ENCODE measurements around the gene RCN2.
A peak's percentile ranks its signal among the peaks of the same experiment; 100 is the strongest.
"Not testable (repeated sequence)": the region's sequence is repeated elsewhere in the genome, so short reads cannot be mapped to it uniquely, and the experiment has no call there.

RCN2 gene

DNA sequence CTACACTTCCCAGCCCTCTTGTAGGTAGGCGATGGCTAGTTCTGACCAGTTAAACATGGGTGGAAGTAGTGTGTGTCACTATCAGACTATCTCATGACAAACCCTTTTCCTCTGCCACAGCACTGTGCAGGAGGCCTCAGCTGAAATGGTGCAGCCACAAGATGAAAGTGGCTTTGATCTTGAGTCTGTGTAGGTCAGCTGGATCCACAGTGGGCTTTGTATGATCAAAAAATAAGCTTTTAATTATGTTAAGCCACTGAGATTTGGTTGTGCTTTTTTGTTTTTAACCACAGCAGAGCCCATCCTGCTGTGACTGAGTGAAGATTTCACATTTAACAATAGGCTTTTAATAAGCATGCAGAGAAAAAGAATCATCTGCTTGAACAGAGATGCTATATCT is 19.7 kb downstream of the RCN2 start:
- Mint-ChIP-seq H3K27ac (no peak overlapping the region), H3K36me3 (ENCODE audit: low read depth) (peaks cover 37% of the 10 kb centered on the region), H3K4me1 (ENCODE audit: low read depth) (peaks cover 20% of the 10 kb centered on the region), H3K27me3 (no peaks in the 10 kb centered on the region), H3K9me3 (no peaks in the 10 kb centered on the region), H3K4me3 (no peak overlapping the region)

DNA sequence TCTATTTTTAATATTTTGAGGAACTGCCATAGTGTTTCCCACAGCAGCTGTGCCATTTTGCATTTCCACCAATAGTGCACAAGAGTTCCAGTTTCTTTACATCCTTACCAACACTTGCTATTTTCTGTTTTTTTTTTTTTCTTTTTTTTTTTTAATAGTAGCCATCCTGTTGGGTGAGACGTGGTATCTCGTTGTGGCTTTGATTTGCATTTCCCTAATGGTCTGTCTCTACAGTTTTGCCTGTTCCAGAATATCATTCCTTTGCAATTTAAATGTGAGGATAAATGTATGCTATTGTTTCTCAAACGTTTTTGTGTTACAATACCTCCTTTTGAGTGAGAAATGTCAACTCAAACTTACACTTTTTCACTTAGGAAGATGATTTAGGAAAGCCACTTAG is 22.4 kb downstream of the RCN2 start:
- Mint-ChIP-seq H3K4me1 (ENCODE audit: low read depth) (peaks cover 8% of the 10 kb centered on the region), H3K27ac (no peak overlapping the region), H3K36me3 (ENCODE audit: low read depth) (peaks cover 16% of the 10 kb centered on the region), H3K27me3 (no peaks in the 10 kb centered on the region), H3K9me3 (no peaks in the 10 kb centered on the region), H3K4me3 (no peak overlapping the region)

DNA sequence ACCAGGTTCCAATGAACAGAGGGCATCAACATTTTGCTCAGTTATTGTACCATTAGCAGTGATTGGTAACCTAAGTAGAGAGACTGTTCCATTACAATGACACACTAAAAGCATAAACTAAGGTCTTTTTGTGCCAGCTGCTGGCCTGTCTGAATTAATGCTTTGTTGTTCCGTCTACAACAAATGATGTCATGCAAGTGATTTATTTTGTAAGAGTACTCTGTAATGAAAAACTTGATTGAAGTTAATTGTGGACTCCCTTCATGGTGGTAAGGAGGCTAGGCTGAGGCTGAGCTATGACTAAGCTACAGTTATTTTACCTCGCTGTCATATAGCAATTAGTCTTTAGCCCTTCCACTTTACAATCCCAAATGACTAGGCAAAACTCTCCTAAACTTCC is 23.2 kb downstream of the RCN2 start:
- Mint-ChIP-seq H3K4me3 (no peak overlapping the region), H3K36me3 (ENCODE audit: low read depth) (peaks cover 11% of the 10 kb centered on the region), H3K27ac (no peak overlapping the region), H3K9me3 (no peaks in the 10 kb centered on the region), H3K27me3 (no peaks in the 10 kb centered on the region), H3K4me1 (ENCODE audit: low read depth) (peaks cover 8% of the 10 kb centered on the region)

DNA sequence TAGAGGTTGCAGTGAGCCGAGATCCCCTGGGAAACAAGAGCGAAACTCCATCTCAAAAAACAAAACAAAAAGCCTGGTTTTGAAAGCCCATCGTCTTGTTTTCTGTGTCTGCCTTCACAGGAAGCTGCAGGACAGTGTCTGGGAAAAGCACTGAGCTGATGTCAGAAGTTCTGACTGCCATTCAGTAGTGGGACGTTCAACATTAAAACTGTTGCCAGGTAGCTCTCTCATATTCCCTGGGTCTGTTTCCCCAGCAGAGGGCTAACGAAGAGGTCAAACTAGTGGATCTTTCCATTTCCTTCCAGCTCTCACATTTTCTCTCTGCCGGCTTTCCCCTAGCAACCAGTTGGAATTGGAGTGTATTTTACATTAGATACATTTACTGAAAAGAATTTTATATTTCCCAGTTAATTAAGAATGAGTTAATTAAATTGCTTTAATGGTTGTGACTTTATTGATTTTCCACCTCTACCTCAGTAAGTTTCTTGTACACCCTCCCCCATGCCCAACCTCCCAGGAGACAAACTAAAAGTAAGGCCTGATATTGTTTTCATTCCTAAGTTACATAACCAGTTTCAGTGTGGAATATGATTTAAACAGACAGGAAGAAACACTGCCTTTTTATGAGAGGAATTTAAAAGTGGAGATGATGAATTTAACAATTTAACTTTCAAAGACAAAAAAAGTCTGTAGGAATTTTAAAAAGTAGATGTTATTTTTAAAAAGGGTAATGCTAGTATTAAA is 29.9 kb downstream of the RCN2 start:
- Mint-ChIP-seq H3K27me3 (peaks cover 12% of the 10 kb centered on the region), H3K9me3 (no peaks in the 10 kb centered on the region), H3K4me1 (ENCODE audit: low read depth) (no peaks in the 10 kb centered on the region), H3K4me3 (no peak overlapping the region), H3K36me3 (ENCODE audit: low read depth) (no peaks in the 10 kb centered on the region), H3K27ac (no peak overlapping the region)

DNA sequence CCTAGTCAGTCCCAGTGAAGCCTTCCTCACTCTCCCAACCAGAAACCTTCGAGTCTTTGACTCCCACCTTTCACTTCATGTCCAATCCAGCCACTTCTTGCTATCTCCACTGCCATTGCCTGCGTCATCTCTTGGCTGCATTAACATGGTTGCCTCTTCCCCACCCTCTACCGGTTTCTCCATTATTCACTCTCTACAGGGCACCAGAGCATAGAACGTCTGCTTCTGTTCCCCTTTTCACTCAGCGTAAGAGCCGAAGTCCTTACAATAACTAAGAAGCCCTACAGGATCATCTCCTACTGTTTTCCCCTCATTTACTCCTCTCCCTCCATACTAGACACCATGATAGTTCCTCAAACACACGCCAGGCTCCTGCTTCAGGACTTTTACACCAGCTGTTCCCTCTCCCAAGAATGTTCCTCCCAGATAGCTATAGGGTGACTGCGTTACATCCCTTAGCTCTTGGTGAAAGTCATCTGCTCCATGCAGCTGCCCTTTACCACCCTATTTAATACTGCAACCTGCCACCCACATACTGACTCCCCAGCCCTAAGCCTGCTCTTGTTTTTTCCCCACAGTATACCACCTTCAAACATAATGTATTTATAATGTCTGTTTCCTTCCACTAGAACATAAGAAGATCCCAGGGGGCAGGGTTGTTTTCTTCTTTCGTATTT is 30.9 kb downstream of the RCN2 start:
- no peaks in the 10 kb centered on the region for H3K4me1 Mint-ChIP-seq (ENCODE audit: low read depth)
- peaks cover 14% of the 10 kb centered on the region for H3K27me3 Mint-ChIP-seq
- H3K9me3 Mint-ChIP-seq, result no peaks in the 10 kb centered on the region
- H3K36me3 Mint-ChIP-seq (ENCODE audit: low read depth), result no peaks in the 10 kb centered on the region
- H3K4me3 Mint-ChIP-seq, result no peak overlapping the region
- no peak overlapping the region for H3K27ac Mint-ChIP-seq

DNA sequence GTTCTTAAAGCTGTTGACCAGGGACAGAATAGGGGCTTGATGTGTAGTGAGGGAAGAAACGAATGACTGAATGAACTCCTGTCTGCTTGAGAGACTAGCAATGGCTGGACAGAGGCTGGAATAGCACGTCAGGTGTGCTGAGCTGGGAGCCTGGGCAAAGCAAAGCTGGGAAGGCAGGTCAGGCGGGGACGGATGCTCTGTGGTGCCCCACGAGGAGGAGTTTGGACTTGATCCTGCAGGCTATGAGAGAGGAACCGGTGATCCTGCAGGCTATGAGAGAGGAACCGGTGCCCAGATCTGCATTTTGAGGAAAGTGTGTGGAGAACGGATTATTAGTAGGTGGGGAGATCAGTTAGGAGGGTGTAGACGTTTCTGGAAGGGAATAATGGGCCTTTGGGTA is 32.0 kb downstream of the RCN2 start:
- Mint-ChIP-seq H3K4me3 (no peak overlapping the region), H3K9me3 (no peaks in the 10 kb centered on the region), H3K27me3 (peaks cover 14% of the 10 kb centered on the region), H3K36me3 (ENCODE audit: low read depth) (no peaks in the 10 kb centered on the region), H3K27ac (no peak overlapping the region), H3K4me1 (ENCODE audit: low read depth) (no peaks in the 10 kb centered on the region)

DNA sequence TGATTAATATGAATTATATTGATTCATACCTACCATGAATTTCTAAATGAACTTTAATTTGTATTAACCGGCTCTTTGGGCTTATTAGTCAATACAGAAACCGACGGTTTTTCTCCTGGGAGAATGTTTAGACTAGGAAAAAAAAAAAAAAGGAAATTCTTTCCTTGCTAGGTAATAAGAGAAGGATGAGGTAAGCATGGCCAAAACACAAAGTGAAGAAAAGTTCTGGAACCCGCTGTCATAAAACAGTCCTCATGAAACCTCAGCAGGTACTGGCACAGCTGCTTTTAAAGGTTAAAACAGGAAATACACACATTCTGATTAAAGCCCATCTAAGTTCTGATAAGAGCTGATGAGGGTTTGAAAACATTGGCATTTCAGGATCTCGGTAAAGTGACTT is 32.6 kb downstream of the RCN2 start:
- Mint-ChIP-seq H3K4me3 (no peak overlapping the region), H3K36me3 (ENCODE audit: low read depth) (no peaks in the 10 kb centered on the region), H3K9me3 (no peaks in the 10 kb centered on the region), H3K4me1 (ENCODE audit: low read depth) (no peaks in the 10 kb centered on the region), H3K27ac (no peak overlapping the region), H3K27me3 (peaks cover 14% of the 10 kb centered on the region)

DNA sequence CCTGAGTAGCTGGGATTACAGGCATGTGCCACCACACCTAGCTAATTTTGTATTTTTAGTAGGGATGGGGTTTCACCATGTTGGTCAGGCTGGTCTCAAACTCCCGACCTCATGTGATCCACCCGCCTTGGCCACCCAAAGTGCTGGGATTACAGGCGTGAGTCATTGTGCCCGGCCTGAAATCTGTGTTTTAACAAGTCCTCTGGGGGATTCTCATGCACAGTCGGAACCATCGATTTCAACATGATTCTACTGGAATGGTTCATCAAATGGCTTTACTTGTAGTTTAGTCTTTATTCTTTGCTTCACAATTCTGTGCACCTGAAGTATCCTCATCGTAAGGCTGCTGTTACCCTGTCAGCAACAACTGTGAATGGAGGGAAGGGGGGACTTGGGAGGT is 34.5 kb downstream of the RCN2 start:
- H3K4me3 Mint-ChIP-seq; H3K36me3 Mint-ChIP-seq (ENCODE audit: low read depth); H3K9me3 Mint-ChIP-seq; H3K4me1 Mint-ChIP-seq (ENCODE audit: low read depth); H3K27ac Mint-ChIP-seq: not testable (repeated sequence)
- peaks cover 14% of the 10 kb centered on the region for H3K27me3 Mint-ChIP-seq

DNA sequence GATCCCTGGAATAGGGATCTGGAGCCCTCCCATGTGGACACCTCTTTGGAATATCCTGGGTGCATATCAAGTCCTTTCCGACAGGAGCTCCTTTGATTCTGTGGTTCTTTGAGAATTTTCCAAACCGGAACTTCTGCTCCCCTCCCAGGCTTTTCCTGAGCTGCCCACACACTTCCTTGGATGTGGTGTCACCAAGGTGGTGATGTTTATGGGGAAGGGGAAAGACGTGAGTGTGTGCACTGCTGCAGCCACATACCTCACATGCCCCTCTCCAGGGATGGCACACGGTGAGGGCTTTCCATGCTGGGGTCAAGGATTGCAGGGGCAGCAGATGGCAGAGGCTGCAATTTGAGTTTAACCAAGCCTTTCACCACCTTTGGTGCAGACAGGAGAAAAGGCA is 35.5 kb downstream of the RCN2 start:
- no peaks in the 10 kb centered on the region for H3K4me1 Mint-ChIP-seq (ENCODE audit: low read depth)
- H3K36me3 Mint-ChIP-seq (ENCODE audit: low read depth), result no peaks in the 10 kb centered on the region
- H3K27me3 Mint-ChIP-seq, result peaks cover 12% of the 10 kb centered on the region
- H3K4me3 Mint-ChIP-seq, result no peak overlapping the region
- no peaks in the 10 kb centered on the region for H3K9me3 Mint-ChIP-seq
- H3K27ac Mint-ChIP-seq, result no peak overlapping the region

DNA sequence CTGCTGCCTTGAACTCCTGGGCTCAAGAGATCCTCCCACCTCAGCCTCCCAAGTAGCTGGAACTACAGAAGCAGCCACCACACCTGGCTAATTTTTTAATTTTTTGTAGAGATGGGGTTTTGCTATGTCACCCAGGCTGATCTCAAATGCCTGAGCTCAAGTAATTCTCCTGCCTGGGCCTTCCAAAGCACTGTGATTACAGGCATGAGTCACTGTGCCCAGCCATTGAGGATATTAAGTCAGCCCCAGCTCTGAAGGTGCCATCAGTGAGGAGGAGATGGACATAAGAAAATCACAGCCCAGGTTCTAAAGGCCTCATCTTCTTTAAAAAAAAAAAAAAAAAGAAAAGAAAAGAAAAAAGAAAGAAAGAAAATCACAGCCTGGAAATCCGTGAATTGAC is 36.8 kb downstream of the RCN2 start:
- peaks cover 7% of the 10 kb centered on the region for H3K27me3 Mint-ChIP-seq
- H3K4me3 Mint-ChIP-seq, result no peak overlapping the region
- H3K36me3 Mint-ChIP-seq (ENCODE audit: low read depth), result no peaks in the 10 kb centered on the region
- H3K27ac Mint-ChIP-seq, result no peak overlapping the region
- peaks cover under 1% of the 10 kb centered on the region for H3K4me1 Mint-ChIP-seq (ENCODE audit: low read depth)
- no peaks in the 10 kb centered on the region for H3K9me3 Mint-ChIP-seq

DNA sequence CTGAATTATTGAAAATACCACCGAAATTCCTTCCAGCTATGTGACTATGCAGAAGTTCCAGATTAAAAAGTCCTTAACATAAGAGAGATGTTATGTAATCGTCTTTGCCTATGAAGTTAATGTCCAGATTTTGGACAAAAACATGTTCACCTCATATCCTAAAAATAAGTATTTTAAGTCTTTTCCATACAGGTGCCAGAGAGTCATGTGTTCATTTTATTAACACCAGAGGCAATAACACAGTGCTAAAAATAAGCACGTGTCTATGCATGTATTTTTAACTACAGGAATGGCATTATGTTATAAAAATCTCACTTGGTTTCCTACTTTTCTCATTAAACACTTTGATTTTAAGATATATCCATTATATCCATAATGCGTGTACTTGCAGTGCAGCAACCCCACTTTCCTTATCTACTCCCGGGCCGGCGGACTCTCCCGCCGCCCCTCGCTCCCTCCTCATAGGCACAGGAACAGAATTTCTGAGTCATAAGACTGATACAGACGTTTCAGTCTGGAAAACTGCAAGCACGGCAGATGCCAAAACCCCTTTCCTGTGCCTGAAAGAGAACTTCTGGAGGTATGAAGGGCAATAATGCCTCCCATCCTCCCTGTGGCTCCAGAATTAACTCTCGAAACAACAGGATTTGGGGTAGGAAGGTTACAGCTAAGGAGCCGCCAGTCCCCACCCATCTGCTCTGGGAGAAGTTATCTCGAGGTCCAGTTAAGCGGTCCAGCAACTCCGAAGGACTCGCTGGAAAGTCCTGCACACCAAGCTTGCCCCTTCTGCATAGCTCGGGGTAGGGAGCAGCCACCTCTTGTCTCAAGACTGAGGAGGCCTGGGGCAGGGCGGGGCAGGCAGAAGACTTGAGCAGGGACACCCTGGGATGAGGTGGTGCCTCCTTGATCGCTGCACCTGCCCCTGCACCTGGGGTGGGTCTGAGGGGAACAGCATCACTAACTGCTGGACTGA is 41.1 kb downstream of the RCN2 start:
- Mint-ChIP-seq H3K27ac (no peak overlapping the region), H3K9me3 (no peaks in the 10 kb centered on the region), H3K4me1 (ENCODE audit: low read depth) (peaks cover 23% of the 10 kb centered on the region), H3K27me3 (no peaks in the 10 kb centered on the region), H3K4me3 (no peak overlapping the region), H3K36me3 (ENCODE audit: low read depth) (no peaks in the 10 kb centered on the region)

DNA sequence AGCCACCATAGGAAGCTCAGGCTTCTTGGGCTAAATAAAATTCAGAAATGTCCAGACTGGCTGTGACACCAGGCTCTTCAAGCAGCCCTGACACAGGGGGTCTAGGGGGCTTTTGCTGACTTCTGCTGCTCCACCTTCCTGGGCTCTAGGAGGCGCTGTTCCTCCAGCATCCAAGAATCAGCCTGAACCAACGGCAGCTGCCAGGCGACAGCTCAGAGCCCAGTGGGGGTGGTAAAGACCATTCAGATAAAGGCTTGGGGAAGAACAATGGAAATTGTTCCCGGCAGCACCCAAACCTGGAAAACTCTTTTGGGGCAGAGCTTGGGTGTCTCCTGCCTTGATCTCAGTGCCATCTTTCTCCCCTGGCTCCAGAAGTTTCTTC is 41.8 kb downstream of the RCN2 start:
- Mint-ChIP-seq H3K9me3 (no peaks in the 10 kb centered on the region), H3K4me1 (ENCODE audit: low read depth) (peaks cover 26% of the 10 kb centered on the region), H3K27me3 (no peaks in the 10 kb centered on the region), H3K27ac (peak overlapping the region; percentile 38), H3K36me3 (ENCODE audit: low read depth) (no peaks in the 10 kb centered on the region), H3K4me3 (no peak overlapping the region)

DNA sequence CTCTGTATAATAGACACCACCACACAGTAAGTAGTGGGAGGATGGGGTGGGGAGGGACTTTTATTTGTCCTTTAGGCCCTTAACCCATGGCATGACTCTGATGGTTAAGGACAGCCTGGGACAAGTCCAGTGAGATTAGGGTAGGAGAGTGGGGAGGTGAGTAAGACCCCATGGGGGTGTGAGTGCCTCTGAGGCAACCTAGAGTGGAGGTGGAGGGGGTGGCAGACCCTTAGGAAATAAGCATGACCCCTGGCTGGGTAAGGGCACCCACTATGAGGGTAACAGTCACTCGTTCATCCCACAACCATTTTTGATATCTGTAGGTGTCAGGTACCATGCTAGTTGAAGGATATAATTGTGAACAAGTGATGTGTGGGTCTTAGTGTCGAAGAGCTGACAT is 42.4 kb downstream of the RCN2 start:
- Mint-ChIP-seq H3K4me3 (no peak overlapping the region), H3K27me3 (no peaks in the 10 kb centered on the region), H3K4me1 (ENCODE audit: low read depth) (peaks cover 26% of the 10 kb centered on the region), H3K9me3 (no peaks in the 10 kb centered on the region), H3K36me3 (ENCODE audit: low read depth) (no peaks in the 10 kb centered on the region), H3K27ac (peak overlapping the region; percentile 38)

DNA sequence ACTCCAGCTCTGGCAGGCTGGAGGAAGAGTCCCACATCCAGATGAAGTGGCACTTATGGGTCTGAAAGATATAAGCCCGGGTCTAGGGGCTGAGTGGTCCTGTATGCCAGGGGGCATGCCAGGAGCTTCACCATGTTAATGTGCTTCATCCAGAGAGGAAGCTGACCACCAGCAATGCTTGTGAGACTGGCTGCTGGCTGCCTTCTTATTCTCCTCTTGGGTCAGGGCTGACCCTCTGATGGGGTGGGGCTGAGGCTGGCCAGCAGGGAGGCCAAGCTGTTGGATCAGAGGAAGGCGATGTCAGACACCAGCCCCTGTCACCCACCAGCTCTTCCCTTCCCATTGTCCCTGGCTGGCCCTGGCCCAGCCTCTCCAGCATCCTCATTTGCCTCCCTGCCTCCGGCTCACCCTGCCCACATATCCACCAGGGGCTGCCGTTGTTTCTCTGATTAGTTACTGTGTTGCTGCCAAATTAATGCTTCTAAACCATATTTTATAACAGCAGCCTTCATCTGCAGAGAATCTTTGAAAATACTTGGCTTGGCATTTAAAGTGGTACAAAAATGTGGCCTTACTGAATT is 43.0 kb downstream of the RCN2 start:
- Mint-ChIP-seq H3K27me3 (no peaks in the 10 kb centered on the region), H3K4me1 (ENCODE audit: low read depth) (peaks cover 26% of the 10 kb centered on the region), H3K4me3 (no peak overlapping the region), H3K9me3 (no peaks in the 10 kb centered on the region), H3K36me3 (ENCODE audit: low read depth) (no peaks in the 10 kb centered on the region), H3K27ac (no peak overlapping the region)

DNA sequence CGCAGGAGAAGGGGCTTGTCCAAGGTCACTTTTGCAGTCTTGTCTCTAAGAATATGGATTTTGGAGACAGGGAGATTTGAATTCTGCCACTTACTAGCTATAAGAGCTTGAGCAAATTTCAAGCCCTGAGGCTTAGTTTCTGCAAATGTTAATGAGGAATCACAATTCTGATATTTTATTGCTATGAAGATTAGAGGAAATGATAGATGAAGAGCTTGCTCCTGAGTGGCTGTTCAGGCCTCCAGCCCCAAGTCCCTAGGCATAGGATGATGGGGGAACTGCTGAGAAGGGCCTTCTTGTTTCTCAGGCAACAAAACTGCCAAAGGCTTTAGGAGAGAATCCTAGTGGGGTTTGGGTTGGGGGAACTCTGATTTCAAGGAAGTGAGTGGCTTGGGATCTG is 44.6 kb downstream of the RCN2 start:
- H3K27me3 Mint-ChIP-seq, result no peaks in the 10 kb centered on the region
- H3K27ac Mint-ChIP-seq, result peak overlapping the region; percentile 43
- no peak overlapping the region for H3K4me3 Mint-ChIP-seq
- H3K9me3 Mint-ChIP-seq, result no peaks in the 10 kb centered on the region
- H3K4me1 Mint-ChIP-seq (ENCODE audit: low read depth), result peaks cover 26% of the 10 kb centered on the region
- no peaks in the 10 kb centered on the region for H3K36me3 Mint-ChIP-seq (ENCODE audit: low read depth)
